Stimulated activated CD8-positive, alpha-beta memory T cell treated with anti-CD3 and anti-CD28 coated beads, Interleukin-4, amount 100 ng/mL, for 4 hours (primary cell): ENCODE measurements around the gene SLFN14.
"Not testable (repeated sequence)": the region's sequence is repeated elsewhere in the genome, so short reads cannot be mapped to it uniquely, and the experiment has no call there.

Experiments
- DNase-seq, 2 donors: peaks; one replicate each; pipeline ENCODE4 v3.0.0-alpha.2; 2020; ENCODE audit warnings: low read depth in 2 of 2, low spot score in 1 of 2

Gene SLFN14

GRCh38 chr17:35560703-35561102, at the start of gene SLFN14:
Gene SLFN14, minus strand, starts transcription at chr17:35560819. Its CDS starts 2,757 bp downstream, at chr17:35558062.
- no peak for DNase-seq

- no peak for DNase-seq
These were observed 49.2 kb upstream of the SLFN14 start for GRCh38 chr17:35609831-35610230.

GRCh38 chr17:35607239-35607847, 46.7 kb upstream of the SLFN14 start:
- DNase-seq, result no peak

- DNase-seq, result no peak
These were observed 45.1 kb upstream of the SLFN14 start for GRCh38 chr17:35605678-35606077.

GRCh38 chr17:35603674-35604073, 43.1 kb upstream of the SLFN14 start:
- DNase-seq, result no peak

GRCh38 chr17:35597604-35598003, 37.0 kb upstream of the SLFN14 start:
- DNase-seq, result no peak

- no peak for DNase-seq
These were observed 36.1 kb upstream of the SLFN14 start for GRCh38 chr17:35596530-35597233.

GRCh38 chr17:35596072-35596471, 35.5 kb upstream of the SLFN14 start:
- DNase-seq, result no peak

GRCh38 chr17:35588196-35588920, 27.7 kb upstream of the SLFN14 start:
- no peak for DNase-seq

- DNase-seq, result peak; percentile 90 to 98
These were observed 26.7 kb upstream of the SLFN14 start, which contains the start of gene AP2B1 for GRCh38 chr17:35587074-35587961. Gene AP2B1, plus strand, starts transcription at chr17:35587322. Its CDS starts 6,709 bp downstream, at chr17:35594031.

- no peak for DNase-seq
These were observed 26.0 kb upstream of the SLFN14 start for GRCh38 chr17:35586569-35587073.

GRCh38 chr17:35584061-35584460, 23.4 kb upstream of the SLFN14 start:
- DNase-seq, result no peak

- no peak for DNase-seq
These were observed 18.4 kb upstream of the SLFN14 start for GRCh38 chr17:35578929-35579432.

- DNase-seq, result peak; percentile 70 to 77
These were observed 17.7 kb upstream of the SLFN14 start, which contains the start of gene PEX12 for GRCh38 chr17:35578197-35578928. Gene PEX12, minus strand, starts transcription at chr17:35578571. Its CDS starts 550 bp downstream, at chr17:35578021.

GRCh38 chr17:35577830-35578196, 17.2 kb upstream of the SLFN14 start:
- DNase-seq, result no peak

- DNase-seq, result no peak
These were observed 15.1 kb upstream of the SLFN14 start for GRCh38 chr17:35575759-35576158.

- DNase-seq, result no peak
These were observed 8.8 kb upstream of the SLFN14 start for GRCh38 chr17:35569405-35569804.

GRCh38 chr17:35568561-35568960, 7.9 kb upstream of the SLFN14 start:
- DNase-seq, result no peak

GRCh38 chr17:35566968-35567367, 6.3 kb upstream of the SLFN14 start:
- DNase-seq, result no peak

GRCh38 chr17:35563181-35563580, 2.6 kb upstream of the SLFN14 start:
- DNase-seq, result not testable (repeated sequence)
